NCI-H345 treated with DMSO at 0.1 percent for 48 hours (cell line): ENCODE results near the gene ZNF253.
"Not testable (repeated sequence)": the region's sequence is repeated elsewhere in the genome, so short reads cannot be mapped to it uniquely, and the experiment has no call there.

Experiments
- DNase-seq: peaks from one replicate; lab custom pipeline; 2025; ENCODE audit not compliant: unreplicated experiment; lab: John Stamatoyannopoulos, UW

ZNF253 gene

GRCh38 chr19:19865750-19866610 is at the start of gene ZNF253:
Gene ZNF253 (plus strand): TSS chr19:19865882. CDS start chr19:19865997, 115 bp downstream.
- peak; percentile 53 for DNase-seq

- no peak for DNase-seq
These were observed 49.0 kb upstream of the ZNF253 start for GRCh38 chr19:19816679-19817078.

GRCh38 chr19:19817357-19817756 is 48.3 kb upstream of the ZNF253 start:
- DNase-seq: no peak

GRCh38 chr19:19820774-19821320 is 44.8 kb upstream of the ZNF253 start:
- no peak for DNase-seq

GRCh38 chr19:19821366-19821951 is 44.2 kb upstream of the ZNF253 start, which contains the start of gene ZNF506:
Gene ZNF506 (minus strand): TSS chr19:19821750. CDS start chr19:19821603, 147 bp downstream.
- DNase-seq: peak; percentile 63

- DNase-seq: not testable (repeated sequence)
These were observed 43.7 kb upstream of the ZNF253 start for GRCh38 chr19:19821976-19822375.

GRCh38 chr19:19823916-19824315 is 41.8 kb upstream of the ZNF253 start:
- no peak for DNase-seq

- DNase-seq: no peak
These were observed 38.8 kb upstream of the ZNF253 start for GRCh38 chr19:19826875-19827274.

GRCh38 chr19:19835560-19836038 is 30.1 kb upstream of the ZNF253 start:
- DNase-seq: no peak

GRCh38 chr19:19847781-19848180 is 17.9 kb upstream of the ZNF253 start:
- no peak for DNase-seq

GRCh38 chr19:19849056-19849455 is 16.6 kb upstream of the ZNF253 start:
- no peak for DNase-seq

GRCh38 chr19:19851740-19852139 is 13.9 kb upstream of the ZNF253 start:
- DNase-seq: not testable (repeated sequence)

GRCh38 chr19:19858751-19859150 is 6.9 kb upstream of the ZNF253 start:
- no peak for DNase-seq

GRCh38 chr19:19860756-19861390 is 4.8 kb upstream of the ZNF253 start:
- no peak for DNase-seq

- DNase-seq: no peak
These were observed 1.0 kb downstream of the ZNF253 start for GRCh38 chr19:19866611-19867248.

- not testable (repeated sequence) for DNase-seq
These were observed 4.4 kb downstream of the ZNF253 start for GRCh38 chr19:19870086-19870485.

GRCh38 chr19:19871932-19872331 is 6.2 kb downstream of the ZNF253 start:
- DNase-seq: no peak

GRCh38 chr19:19873381-19873780 is 7.7 kb downstream of the ZNF253 start:
- no peak for DNase-seq

GRCh38 chr19:19877724-19878123 is 12.0 kb downstream of the ZNF253 start:
- DNase-seq: no peak

- no peak for DNase-seq
These were observed 18.9 kb downstream of the ZNF253 start for GRCh38 chr19:19884583-19884982.
